ENCODE measurements around the gene GJD3.

- no peak for TF ChIP-seq POLR2A (IDR thresholded peaks at IDR 0.05)
- TF ChIP-seq, protein P1, sequence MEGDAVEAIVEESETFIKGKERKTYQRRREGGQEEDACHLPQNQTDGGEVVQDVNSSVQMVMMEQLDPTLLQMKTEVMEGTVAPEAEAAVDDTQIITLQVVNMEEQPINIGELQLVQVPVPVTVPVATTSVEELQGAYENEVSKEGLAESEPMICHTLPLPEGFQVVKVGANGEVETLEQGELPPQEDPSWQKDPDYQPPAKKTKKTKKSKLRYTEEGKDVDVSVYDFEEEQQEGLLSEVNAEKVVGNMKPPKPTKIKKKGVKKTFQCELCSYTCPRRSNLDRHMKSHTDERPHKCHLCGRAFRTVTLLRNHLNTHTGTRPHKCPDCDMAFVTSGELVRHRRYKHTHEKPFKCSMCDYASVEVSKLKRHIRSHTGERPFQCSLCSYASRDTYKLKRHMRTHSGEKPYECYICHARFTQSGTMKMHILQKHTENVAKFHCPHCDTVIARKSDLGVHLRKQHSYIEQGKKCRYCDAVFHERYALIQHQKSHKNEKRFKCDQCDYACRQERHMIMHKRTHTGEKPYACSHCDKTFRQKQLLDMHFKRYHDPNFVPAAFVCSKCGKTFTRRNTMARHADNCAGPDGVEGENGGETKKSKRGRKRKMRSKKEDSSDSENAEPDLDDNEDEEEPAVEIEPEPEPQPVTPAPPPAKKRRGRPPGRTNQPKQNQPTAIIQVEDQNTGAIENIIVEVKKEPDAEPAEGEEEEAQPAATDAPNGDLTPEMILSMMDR (IDR thresholded peaks at IDR 0.05), result no peak
Measured at GRCh38 chr17:40338941-40339649, 25.4 kb downstream of the GJD3 start.
